Non-pigmented ciliary epithelial cell (primary cell): ENCODE measurements around the gene GGACT.

Experiments used
- DNase-seq: peaks from one replicate; pipeline ENCODE4 v3.0.0-alpha.2; 2010; ENCODE audit warnings: low read depth

The GGACT gene

DNA sequence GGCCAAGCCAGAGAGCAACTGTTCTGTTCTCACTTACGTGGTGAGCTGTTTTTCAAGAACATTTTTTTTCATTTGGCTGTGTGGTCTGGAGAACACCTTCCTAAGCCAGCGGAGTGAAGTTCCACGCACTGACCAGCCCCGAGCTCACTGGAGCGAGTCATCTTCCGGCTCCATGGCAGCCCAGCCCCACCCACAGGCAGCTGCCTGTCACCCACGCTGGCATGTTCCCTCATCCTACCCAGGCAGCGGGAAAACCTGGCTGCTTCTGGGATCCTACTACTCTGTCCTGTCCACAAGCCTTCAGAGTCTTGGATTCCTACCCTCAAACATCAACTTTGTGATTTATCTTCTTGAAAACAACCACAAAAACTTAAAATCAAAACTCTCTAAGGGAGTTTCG, 76.2 kb downstream of the GGACT start:
- DNase-seq, result no peak

DNA sequence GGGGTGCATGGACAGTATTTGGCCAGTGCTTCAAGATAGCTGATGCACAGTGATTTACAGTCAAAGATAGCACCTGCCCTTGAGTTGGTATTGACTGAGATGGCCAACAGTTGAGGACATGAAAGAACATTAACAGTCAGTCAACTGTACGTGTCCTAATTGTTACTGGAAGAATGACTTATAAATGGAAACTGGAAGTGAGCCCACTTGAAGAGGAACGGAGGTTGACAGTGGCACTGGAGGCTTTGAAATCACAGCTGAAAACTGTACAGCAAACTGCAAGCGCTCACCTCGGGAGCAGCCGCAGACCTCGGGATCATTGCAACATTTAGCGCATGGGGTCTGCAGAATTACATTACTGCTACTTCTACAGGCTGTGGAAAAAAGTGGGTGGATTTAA, 77.1 kb downstream of the GGACT start:
- no peak for DNase-seq

DNA sequence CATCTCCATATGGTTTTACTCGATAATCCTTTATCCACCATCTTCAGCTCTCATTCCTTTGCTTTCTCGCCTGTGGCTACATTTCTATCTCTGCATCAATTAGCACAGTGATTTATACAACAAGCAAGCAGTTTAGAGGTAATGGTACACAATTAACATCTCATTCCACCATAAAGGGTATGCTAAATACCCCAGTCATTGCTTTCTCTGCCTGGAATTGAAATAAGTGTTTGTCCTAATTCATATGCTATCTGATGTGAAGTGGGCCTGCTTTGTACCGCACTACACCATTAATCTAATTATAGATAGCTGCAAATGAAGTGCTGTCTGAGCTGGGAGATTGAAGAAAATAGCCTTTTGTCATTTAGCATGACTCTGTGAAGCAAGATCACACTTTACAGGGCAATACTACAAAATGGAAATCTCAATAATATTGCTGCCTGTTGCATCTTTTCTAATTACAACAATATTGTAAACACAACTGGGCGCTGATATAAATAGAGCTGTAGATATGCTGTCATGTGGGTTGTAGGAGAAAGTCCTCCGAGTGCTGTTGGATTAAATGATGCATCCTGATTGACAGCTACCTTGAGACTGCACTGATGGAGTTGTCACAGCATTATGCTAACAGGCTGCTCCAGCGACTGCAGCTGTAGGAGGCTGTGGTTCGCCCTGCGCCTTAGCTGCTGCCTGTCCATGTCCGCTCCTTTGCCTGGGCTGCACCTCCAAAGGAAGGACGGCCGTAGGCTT, 78.2 kb downstream of the GGACT start:
- DNase-seq, result no peak

DNA sequence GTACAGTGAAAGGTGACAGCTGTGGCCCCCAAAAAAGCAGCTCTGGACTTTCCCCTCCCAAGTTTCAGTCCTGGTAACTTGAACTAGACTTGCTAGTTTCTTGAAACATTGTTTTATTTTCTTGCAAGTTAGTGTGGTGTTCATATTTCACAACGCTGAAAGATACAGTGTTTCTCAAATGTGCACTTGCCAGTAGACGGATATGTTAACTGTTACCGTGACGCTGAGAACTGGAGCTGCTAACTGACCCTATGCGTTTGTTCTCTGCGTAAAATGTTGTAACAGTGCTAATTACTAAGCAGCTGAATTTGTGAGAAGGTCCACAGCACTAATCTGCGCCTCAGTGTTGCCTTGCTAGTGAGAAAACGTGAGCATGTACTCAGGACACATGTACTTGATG, 79.6 kb downstream of the GGACT start:
- no peak for DNase-seq

DNA sequence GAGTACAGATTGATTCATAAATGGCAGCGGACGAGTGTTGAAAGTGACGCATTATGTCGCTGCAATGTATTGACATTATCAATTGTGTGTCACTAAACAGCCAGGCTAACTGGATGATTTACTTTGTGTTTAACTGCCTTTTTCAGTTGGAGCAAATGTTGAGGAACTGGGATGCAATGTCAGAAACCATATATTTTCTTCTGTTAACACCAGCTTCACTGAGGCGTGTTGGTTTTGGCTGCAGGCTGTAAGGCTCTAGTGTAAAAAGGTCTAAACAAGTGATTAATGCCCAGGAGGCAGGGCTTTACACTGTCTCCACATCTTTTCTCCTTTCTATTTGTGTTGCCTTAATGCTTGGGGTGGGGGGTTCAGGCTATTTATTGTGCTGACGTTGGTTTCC, 80.1 kb downstream of the GGACT start:
- DNase-seq, result no peak

DNA sequence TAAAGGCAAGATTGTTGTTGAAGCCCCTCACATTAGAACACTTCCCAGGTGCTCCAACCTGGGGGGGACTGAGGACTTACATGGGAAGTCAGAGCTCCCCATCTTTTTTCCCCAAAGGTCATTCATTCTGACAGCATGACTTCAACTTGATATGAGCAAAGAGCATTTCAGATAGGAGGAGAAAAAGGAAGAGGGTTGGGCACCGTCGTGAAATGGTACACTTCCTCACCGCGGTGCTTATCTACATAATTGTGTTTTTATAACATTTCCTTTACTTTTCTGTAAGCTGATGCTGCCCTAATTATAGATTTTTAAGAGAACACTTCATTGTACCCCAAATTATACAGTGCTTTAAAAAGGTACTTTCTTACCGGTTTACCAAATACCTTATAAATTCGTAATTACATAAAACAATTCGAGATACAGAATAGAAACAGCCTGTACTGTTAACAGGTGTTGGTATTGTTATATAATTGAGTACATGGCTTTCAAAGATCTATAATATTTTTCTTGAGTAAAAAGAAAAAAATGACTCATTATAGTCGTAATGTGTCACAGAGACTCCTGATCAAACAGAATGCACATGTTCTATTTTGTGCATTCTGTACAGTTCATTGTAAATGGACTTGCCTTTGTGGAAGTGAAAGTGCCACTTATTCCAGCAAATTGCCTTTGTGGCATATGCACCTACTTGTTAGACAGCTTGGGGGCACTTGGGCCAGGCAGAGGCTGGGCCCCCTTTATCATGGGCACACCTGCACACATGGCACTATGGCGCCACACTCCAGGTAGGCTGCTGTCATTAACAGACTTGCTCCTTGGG, 81.8 kb downstream of the GGACT start:
- DNase-seq, result no peak

DNA sequence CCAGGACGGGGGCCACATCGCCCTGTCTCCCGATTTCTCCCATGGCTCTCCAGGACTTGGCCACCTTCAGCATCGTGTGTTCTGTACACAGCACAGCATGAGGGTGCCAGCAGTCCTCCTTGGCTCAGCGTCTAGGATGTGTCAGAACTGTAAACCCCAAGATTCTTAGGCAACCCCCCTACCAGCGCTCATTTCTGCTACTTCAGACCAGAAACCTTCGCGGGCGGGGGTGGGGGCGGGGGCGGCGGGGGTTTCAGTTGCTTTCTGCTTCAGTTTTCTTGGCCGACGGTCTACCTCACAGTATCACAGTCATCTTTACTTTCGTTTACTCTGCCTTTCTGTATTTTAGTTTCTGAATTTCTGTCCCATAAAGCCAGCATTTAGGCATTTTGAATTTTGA, 82.4 kb downstream of the GGACT start:
- no peak for DNase-seq

GRCh38 chr13:100503622-100504021, 85.0 kb downstream of the GGACT start:
- DNase-seq, result no peak

GRCh38 chr13:100502446-100502845, 86.1 kb downstream of the GGACT start:
- no peak for DNase-seq

DNA sequence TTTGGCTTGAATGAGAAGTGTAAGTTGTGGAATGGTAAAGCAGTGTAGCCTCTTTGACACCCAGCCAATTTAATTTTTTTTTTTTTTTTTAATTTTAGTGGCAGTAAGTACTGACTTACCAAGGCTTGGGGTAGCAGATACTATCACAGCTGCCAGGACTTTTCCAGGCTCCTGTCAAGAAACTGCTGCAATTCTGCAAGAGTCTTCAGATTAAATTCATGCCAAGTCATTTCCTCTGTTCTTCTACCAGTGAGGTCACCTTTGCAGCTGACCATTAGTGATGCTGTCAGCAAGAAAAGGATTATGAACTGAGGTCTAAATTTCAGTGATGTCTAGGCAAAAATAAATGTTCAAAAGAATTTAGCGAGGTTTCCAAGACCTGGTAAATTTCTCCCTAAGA, 91.2 kb downstream of the GGACT start:
- no peak for DNase-seq

- DNase-seq, result no peak
Observed at GRCh38 chr13:100495455-100495854, 93.1 kb downstream of the GGACT start.

GRCh38 chr13:100493418-100493817, 95.2 kb downstream of the GGACT start:
- no peak for DNase-seq

DNA sequence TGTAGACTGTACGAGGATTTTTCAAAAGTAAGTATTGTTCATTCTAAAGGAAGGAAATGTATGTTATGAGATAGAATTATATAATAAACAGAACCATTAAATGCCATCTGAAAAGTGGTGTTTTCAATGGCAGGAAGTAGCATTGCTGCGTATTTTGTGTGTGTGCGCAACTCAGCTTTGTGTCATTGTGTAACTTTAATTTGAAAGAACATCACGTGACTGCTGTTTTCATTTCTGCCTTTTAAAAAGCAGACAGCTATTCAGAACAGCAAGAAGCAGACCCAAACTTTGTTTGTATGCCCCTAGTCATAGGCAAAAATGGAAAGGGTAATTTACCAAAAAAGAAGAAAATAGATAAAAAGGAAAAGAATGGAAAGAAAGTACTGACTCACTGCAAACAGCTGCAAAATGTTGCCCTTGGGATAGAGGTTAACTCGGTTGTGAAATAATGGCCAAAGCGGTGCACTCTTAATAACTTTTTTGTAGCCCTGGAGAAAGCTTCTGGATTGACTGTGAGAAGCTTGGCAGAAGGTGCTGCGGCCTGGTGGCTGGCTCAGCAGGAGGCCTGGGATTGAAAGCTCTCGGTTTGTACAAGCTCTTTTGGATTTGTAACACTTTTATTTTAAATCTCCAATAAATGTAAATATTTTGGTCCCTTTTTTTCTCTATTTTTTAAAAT, 97.3 kb downstream of the GGACT start:
- no peak for DNase-seq

- no peak for DNase-seq
Observed at GRCh38 chr13:100490692-100491091, 97.9 kb downstream of the GGACT start.

DNA sequence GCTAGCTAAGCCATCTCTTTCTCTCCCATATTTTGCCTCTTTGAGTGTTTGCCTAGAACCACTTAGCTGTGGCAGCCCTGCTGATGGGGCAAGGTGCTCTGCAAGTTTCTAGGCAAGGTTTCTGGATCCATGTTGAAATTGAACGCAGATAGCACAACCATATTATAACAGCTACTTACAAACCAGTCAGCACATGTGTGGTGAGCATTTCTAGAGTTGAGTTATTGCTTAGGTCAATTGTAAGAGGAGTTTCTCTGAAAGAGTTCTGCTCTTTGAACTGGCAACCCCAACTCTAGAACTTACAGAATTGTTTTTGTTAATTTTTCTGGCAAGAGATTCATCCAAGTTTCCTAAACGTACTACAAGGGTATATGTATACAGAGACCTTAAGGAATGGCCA, 103.3 kb downstream of the GGACT start:
- no peak for DNase-seq

GRCh38 chr13:100484702-100485101, 103.9 kb downstream of the GGACT start:
- DNase-seq, result no peak

DNA sequence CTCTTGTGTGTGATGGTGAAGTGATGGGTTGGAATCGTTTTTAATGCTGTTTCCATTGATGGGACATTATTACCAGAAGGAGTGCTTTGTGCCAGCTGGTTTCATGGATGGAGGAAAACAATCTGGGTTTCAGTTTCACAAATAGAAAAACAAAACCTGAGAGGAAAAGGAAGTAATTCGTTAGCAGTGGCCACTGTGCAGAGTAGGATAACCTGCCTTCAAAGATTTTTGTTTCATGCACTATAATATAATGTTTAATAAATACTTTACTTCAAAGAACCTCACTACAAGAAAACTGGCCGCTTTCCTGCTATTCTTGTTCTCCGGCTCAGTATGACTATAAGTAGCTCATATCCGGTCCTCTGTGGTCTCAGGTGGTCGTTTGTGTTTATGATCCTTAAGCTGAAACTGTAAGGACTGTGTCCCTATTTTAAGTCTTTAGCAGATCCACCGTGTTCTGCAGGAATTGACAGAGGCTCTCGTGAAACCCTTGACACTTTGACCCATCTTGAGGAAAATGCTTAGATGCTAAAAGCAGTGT, 104.7 kb downstream of the GGACT start:
- DNase-seq, result no peak

- no peak for DNase-seq
Observed at GRCh38 chr13:100483139-100483538, 105.5 kb downstream of the GGACT start.

GRCh38 chr13:100480676-100481075, 107.9 kb downstream of the GGACT start:
- no peak for DNase-seq
